ENCODE results near the gene NUDT2. TPM values are rescaled to one million over a fixed set of nuclear protein-coding genes. Genes with fewer than 3 reads are reported as not detected.

NUDT2 gene
- total RNA-seq, 1 donor from 2014 or later = 50.3 TPM

- no peak for TF ChIP-seq CTCF (IDR thresholded peaks at IDR 0.05; ENCODE audit: insufficient read depth, low read length, severe bottlenecking)
- Histone ChIP-seq H3K36me3 (ENCODE audit: control insufficient read depth, insufficient read depth, low read length) (no peaks in the 10 kb centered on the region), H3K27me3 (ENCODE audit: control insufficient read depth, insufficient read depth, low read length) (no peaks in the 10 kb centered on the region), H3K4me3 (ENCODE audit: low read depth, low read length) (no peak overlapping the region)
- FAIRE-seq = peak; percentile 13
- DNase-seq (ENCODE audit: low read depth) = no peak
Observed at GRCh38 chr9:34382054-34382453, 52.7 kb downstream of the NUDT2 start.

GRCh38 chr9:34382879-34383278 is 53.5 kb downstream of the NUDT2 start:
- Histone ChIP-seq H3K27me3 (ENCODE audit: control insufficient read depth, insufficient read depth, low read length) (no peaks in the 10 kb centered on the region), H3K36me3 (ENCODE audit: control insufficient read depth, insufficient read depth, low read length) (no peaks in the 10 kb centered on the region), H3K4me3 (ENCODE audit: low read depth, low read length) (no peak overlapping the region)
- FAIRE-seq (no peak), DNase-seq (ENCODE audit: low read depth) (no peak)
- TF ChIP-seq CTCF (IDR thresholded peaks at IDR 0.05; ENCODE audit: insufficient read depth, low read length, severe bottlenecking) = no peak

GRCh38 chr9:34383904-34384303 is 54.5 kb downstream of the NUDT2 start:
- DNase-seq (ENCODE audit: low read depth) (no peak), FAIRE-seq (no peak)
- TF ChIP-seq CTCF (IDR thresholded peaks at IDR 0.05; ENCODE audit: insufficient read depth, low read length, severe bottlenecking) = no peak
- H3K27me3 ChIP-seq (ENCODE audit: control insufficient read depth, insufficient read depth, low read length) = no peaks in the 10 kb centered on the region
- no peak overlapping the region for H3K4me3 ChIP-seq (ENCODE audit: low read depth, low read length)
- H3K36me3 ChIP-seq (ENCODE audit: control insufficient read depth, insufficient read depth, low read length) = no peaks in the 10 kb centered on the region

GRCh38 chr9:34384368-34385165 is 55.2 kb downstream of the NUDT2 start:
- TF ChIP-seq CTCF (IDR thresholded peaks at IDR 0.05; ENCODE audit: insufficient read depth, low read length, severe bottlenecking) = no peak
- H3K4me3 ChIP-seq (ENCODE audit: low read depth, low read length) = no peak overlapping the region
- no peaks in the 10 kb centered on the region for H3K27me3 ChIP-seq (ENCODE audit: control insufficient read depth, insufficient read depth, low read length)
- no peaks in the 10 kb centered on the region for H3K36me3 ChIP-seq (ENCODE audit: control insufficient read depth, insufficient read depth, low read length)
- FAIRE-seq (no peak), DNase-seq (ENCODE audit: low read depth) (no peak)

- no peak for TF ChIP-seq CTCF (IDR thresholded peaks at IDR 0.05; ENCODE audit: insufficient read depth, low read length, severe bottlenecking)
- no peaks in the 10 kb centered on the region for H3K27me3 ChIP-seq (ENCODE audit: control insufficient read depth, insufficient read depth, low read length)
Observed at GRCh38 chr9:34385561-34386230, 56.3 kb downstream of the NUDT2 start.

More at GRCh38 chr9:34385561-34386230, 56.3 kb downstream of the NUDT2 start:
- DNase-seq (ENCODE audit: low read depth) (no peak), FAIRE-seq (no peak)
- Histone ChIP-seq H3K4me3 (ENCODE audit: low read depth, low read length) (no peak overlapping the region), H3K36me3 (ENCODE audit: control insufficient read depth, insufficient read depth, low read length) (no peaks in the 10 kb centered on the region)

Measured in bronchial epithelial cell (primary cell).